NCI-H128 (cell line): ENCODE data around the gene MRPL52.
"Not testable (repeated sequence)": the region's sequence is repeated elsewhere in the genome, so short reads cannot be mapped to it uniquely, and the experiment has no call there.

Experiments used
- DNase-seq: peaks from one replicate; lab custom pipeline; 2025; ENCODE audit not compliant: unreplicated experiment; lab: John Stamatoyannopoulos, UW

MRPL52 gene

GRCh38 chr14:22852940-22853767 is 23.5 kb downstream of the MRPL52 start:
- DNase-seq: peak; percentile 31

DNA sequence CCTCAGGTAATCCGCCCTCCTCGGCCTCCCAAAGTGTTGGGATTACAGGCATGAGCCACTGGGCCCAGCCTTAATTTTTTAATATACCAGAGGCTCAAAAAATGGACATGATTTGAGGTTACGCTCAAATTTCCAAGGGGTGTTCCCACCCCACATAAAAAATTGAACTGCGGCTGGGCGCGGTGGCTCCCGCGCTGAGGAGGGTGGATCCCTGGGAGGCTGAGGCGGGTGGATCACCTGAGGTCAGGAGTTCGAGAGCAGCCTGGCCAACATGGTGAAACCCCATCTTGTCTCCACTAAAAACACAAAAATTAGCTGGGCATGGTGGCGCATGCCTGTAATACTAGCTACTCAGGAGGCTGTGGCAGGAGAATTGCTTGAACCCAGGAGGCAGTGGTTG is 24.6 kb downstream of the MRPL52 start:
- not testable (repeated sequence) for DNase-seq

GRCh38 chr14:22854963-22855724 is 25.5 kb downstream of the MRPL52 start:
- no peak for DNase-seq

- DNase-seq: no peak
Observed at GRCh38 chr14:22856428-22856827, 26.7 kb downstream of the MRPL52 start.

GRCh38 chr14:22860377-22860776 is 30.7 kb downstream of the MRPL52 start:
- DNase-seq: not testable (repeated sequence)

DNA sequence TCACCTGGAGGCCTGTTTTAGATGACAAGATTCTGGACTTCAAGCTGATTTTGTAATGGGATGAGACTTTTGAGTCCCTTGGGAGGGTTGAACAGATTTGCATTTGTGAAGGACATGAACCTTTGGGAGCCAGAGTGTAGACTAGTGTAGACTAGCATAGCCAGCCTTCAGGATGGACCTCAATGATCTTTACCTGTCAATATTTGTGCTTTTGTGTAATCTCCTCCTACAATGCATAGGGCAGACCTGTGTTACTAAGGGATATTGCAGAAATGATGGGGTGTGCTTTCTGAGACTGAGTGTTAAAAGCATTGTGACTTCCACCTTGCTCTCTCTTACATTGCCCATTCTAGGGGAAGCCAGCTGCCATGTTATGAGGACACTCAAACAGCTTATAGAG is 32.0 kb downstream of the MRPL52 start:
- no peak for DNase-seq

DNA sequence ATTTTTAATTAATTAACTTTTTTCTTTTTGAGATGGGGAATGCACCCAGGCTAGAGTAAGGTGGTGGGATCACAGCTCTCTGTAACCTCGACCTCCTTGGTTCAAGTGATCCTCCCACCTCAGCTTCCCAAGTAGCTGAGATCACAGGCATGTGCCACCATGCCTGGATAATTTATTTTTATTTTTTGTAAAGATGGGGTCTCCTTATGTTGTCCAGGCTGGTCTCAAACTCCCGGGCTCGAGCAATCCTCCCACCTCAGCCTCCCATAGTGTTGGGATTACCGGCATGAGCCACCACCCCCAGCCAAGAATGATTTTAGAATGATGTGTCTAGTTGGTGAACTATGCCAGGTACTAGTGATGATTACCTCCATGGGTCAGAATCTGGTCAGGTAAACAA is 35.3 kb downstream of the MRPL52 start:
- no peak for DNase-seq

- no peak for DNase-seq
Observed at GRCh38 chr14:22865424-22866405, 36.0 kb downstream of the MRPL52 start.

DNA sequence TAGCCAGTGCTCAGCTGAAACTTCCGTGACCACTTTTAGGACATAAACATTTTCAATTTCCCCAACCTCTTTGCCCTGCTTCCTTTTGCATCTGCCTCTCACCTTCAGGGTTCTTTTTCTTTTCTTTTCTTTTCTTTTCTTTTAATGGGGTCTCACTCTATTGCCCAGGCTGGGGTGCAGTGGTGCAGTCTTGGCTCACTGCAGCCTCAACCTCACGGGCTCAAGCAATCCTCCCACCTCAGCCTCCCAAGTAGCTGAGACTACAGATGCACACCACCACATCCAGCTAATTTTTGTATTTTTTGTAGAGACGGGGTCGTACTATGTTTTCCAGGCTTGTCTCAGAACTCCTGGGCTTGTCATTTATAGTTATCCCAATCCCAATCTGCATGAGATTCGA is 37.2 kb downstream of the MRPL52 start:
- DNase-seq: no peak

DNA sequence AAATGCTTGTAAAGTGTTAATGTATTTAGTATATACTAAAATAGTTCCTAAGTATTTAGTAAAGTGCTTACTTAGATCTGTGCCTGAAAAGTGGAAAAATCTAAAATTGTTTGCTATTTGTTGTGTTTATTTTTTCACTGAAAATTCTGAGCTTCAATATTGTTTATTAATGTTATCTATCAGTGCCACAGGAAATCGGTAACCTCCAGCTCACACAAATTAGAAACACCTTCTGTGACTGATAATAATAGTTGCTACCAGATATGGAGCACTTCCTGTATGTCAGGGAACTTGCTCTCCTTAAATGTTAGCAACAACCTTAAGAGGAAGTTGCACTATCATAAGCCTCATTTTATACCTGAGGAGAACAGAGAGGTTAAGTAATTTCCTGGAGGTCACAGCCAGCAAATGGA is 41.1 kb downstream of the MRPL52 start:
- no peak for DNase-seq

GRCh38 chr14:22871224-22872032 is 41.7 kb downstream of the MRPL52 start, which contains the start of gene LRP10:
Gene LRP10 (plus strand): TSS chr14:22871740. CDS start chr14:22872304, 564 bp downstream.
- peak; percentile 20 for DNase-seq

GRCh38 chr14:22872033-22872832 is 42.5 kb downstream of the MRPL52 start:
- peak; percentile 80 for DNase-seq

DNA sequence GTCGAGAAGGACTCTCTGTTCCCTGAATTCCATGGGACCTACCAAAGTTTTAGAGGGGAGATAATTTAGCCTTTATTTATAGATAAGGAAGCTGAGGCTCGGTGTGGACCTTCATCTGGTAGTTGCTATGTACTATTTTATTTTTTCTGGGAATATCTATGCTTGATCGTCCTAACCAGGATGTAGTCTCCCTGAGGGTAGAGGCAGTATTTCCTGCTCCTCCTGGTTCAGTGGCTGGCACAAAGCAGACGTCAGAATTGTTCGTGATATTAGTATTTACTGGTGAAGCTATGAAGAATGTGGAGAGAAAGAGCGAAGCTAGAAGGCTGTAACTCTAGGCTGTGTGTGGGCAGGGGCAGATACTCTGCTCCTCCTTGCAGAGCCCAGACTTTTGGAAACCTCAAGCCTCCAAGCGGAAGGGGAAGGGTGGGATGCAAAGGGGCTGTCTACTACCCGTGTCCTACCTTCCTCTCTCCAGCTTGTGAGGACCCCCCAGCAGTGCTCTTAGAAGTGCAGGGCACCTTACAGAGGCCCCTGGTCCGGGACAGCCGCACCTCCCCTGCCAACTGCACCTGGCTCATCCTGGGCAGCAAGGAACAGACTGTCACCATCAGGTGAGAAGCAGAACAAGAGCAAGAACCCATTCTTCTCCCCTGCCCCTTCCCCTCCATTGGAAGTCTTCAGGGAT is 43.3 kb downstream of the MRPL52 start:
- DNase-seq: no peak

DNA sequence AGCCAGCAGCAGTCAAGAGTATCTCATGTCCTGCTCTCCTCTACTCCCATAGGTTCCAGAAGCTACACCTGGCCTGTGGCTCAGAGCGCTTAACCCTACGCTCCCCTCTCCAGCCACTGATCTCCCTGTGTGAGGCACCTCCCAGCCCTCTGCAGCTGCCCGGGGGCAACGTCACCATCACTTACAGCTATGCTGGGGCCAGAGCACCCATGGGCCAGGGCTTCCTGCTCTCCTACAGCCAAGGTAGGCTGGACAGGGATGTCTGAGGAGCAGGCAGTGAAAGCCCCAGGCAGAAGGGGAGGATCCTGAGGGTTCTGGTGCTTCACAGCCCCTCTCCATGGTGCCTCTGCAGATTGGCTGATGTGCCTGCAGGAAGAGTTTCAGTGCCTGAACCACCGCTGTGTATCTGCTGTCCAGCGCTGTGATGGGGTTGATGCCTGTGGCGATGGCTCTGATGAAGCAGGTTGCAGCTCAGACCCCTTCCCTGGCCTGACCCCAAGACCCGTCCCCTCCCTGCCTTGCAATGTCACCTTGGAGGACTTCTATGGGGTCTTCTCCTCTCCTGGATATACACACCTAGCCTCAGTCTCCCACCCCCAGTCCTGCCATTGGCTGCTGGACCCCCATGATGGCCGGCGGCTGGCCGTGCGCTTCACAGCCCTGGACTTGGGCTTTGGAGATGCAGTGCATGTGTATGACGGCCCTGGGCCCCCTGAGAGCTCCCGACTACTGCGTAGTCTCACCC is 45.5 kb downstream of the MRPL52 start:
- DNase-seq: no peak

DNA sequence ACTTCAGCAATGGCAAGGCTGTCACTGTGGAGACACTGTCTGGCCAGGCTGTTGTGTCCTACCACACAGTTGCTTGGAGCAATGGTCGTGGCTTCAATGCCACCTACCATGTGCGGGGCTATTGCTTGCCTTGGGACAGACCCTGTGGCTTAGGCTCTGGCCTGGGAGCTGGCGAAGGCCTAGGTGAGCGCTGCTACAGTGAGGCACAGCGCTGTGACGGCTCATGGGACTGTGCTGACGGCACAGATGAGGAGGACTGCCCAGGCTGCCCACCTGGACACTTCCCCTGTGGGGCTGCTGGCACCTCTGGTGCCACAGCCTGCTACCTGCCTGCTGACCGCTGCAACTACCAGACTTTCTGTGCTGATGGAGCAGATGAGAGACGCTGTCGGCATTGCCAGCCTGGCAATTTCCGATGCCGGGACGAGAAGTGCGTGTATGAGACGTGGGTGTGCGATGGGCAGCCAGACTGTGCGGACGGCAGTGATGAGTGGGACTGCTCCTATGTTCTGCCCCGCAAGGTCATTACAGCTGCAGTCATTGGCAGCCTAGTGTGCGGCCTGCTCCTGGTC is 46.1 kb downstream of the MRPL52 start:
- DNase-seq: no peak

GRCh38 chr14:22877000-22877501 is 47.4 kb downstream of the MRPL52 start:
- DNase-seq: no peak
